HepG2 (cell line): ENCODE measurements around the gene RIPK1. TPM values are rescaled to one million over a fixed set of nuclear protein-coding genes. Genes with fewer than 3 reads are reported as not detected.
A peak's percentile ranks its signal among the peaks of the same experiment; 100 is the strongest.

Experiments
- ARID4A ChIP-seq: sonication (generic); formaldehyde crosslinking; IDR thresholded peaks from 2 replicates; pipeline ENCODE4 v1.5.0; 2020; ENCODE audit warnings: mild to moderate bottlenecking, missing genetic modification reagents, borderline replicate concordance
- ATF2 ChIP-seq: sonication (generic); formaldehyde crosslinking; IDR thresholded peaks from 2 replicates; pipeline ENCODE4 v1.4.0; 2020; ENCODE audit warnings: missing genetic modification reagents
- BCL6 ChIP-seq: IDR thresholded peaks from 2 replicates; pipeline ENCODE4 v1.6.1; 2016; ENCODE audit warnings: missing genetic modification reagents, missing compliant biosample characterization
- GLMP ChIP-seq: sonication (generic); formaldehyde crosslinking; IDR thresholded peaks from 2 replicates; pipeline ENCODE4 v1.9.0; 2021; ENCODE audit warnings: missing genetic modification reagents, mild to moderate bottlenecking, borderline replicate concordance
- HNRNPLL ChIP-seq: fragments of 200-400 bp; formaldehyde crosslinking; IDR thresholded peaks from 2 replicates; pipeline ENCODE4 v1.6.1; 2017; ENCODE audit warnings: mild to moderate bottlenecking, low read depth, low read length; ENCODE audit not compliant: poor library complexity, severe bottlenecking
- IRF1 ChIP-seq: sonication (generic); formaldehyde crosslinking; IDR thresholded peaks from 2 replicates; pipeline ENCODE4 v1.4.0; 2020; ENCODE audit warnings: low read depth, mild to moderate bottlenecking, missing genetic modification reagents
- JDP2 ChIP-seq: sonication (generic); formaldehyde crosslinking; IDR thresholded peaks from 2 replicates; pipeline ENCODE4 v1.8.1; 2022; ENCODE audit warnings: missing genetic modification reagents, borderline replicate concordance
- MAFK ChIP-seq, 2 experiments: IDR thresholded peaks in 1 of 2; conservative IDR thresholded peaks in 1 of 2; 2 replicates each; pipeline ENCODE4 v1.6.1; 2011; ENCODE audit warnings: improper control_type of control experiment in 2 of 2, low read length in 2 of 2
- MAZ ChIP-seq, 2 experiments: sonication (generic) in 1 of 2; formaldehyde crosslinking in 1 of 2; IDR thresholded peaks; 2 replicates each; pipeline versions ENCODE4 v1.5.0 to v1.6.1; 2012 to 2020; ENCODE audit warnings: low read depth in 2 of 2, mild to moderate bottlenecking in 2 of 2, borderline replicate concordance in 1 of 2, improper control_type of control experiment in 1 of 2, low read length in 1 of 2, missing genetic modification reagents in 1 of 2, moderate library complexity in 1 of 2
- MTA1 ChIP-seq: sonication (generic); formaldehyde crosslinking; IDR thresholded peaks from 2 replicates; pipeline ENCODE4 v1.4.0; 2020; ENCODE audit warnings: missing genetic modification reagents, mild to moderate bottlenecking, borderline replicate concordance
- SCMH1 ChIP-seq: sonication (generic); formaldehyde crosslinking; IDR thresholded peaks from 2 replicates; pipeline ENCODE4 v1.9.0; 2021; ENCODE audit warnings: missing genetic modification reagents, mild to moderate bottlenecking, borderline replicate concordance
- TERF1 ChIP-seq: sonication (generic); formaldehyde crosslinking; IDR thresholded peaks from 2 replicates; pipeline ENCODE4 v1.8.0; 2022; ENCODE audit warnings: mild to moderate bottlenecking, missing genetic modification reagents, moderate library complexity
- ZMAT3 ChIP-seq: sonication (generic); formaldehyde crosslinking; conservative IDR thresholded peaks from 2 replicates; pipeline ENCODE4 v1.7.0; 2021; ENCODE audit warnings: missing genetic modification reagents
- ZNF121 ChIP-seq: sonication (generic); formaldehyde crosslinking; IDR thresholded peaks from 2 replicates; pipeline ENCODE4 v1.5.0; 2020; ENCODE audit warnings: mild to moderate bottlenecking, missing genetic modification reagents
- ZNF792 ChIP-seq: IDR thresholded peaks from 2 replicates; pipeline ENCODE4 v1.6.1; 2016
- polyA plus RNA-seq, 8 experiments: library from polyadenylated mRNA; depleted of rRNA in 3 of 8; stranded (reverse) in 7 of 8; unstranded in 1 of 8; fragments of >200 nt; fragmentation: Illumina TruSeq in 4 of 8; extraction: Trizol in 4 of 8; gene quantifications; 2 replicates each; pipeline versions ENCODE4 v1.2.1 to v1.2.3, GENCODE V29; 2011 to 2016; ENCODE audit warnings: low read depth in 4 of 8, missing spikeins in 1 of 8, mixed read lengths in 1 of 8; ENCODE audit not compliant: insufficient read depth in 1 of 8
- total RNA-seq, 5 experiments: library from RNA; depleted of rRNA; stranded (reverse); fragments of >200 nt; fragmentation: Illumina TruSeq; extraction: Trizol; gene quantifications; 2 replicates each; pipeline ENCODE4 v1.2.3, GENCODE V29; 2016; ENCODE audit warnings: low read depth in 1 of 5

RIPK1 gene
- total and polyA plus RNA-seq, 2 of the 13 experiments (the other 11 are each of a cell fraction or from before 2014, with no cell fraction given) = 9.0 to 10.3 TPM

GRCh38 chr6:3063733-3064700 lies 4.3 kb upstream of the RIPK1 start (continued):
- peak; percentile 55; the same call in 1 of the 2 replicates for TF ChIP-seq ATF2
- TF ChIP-seq GLMP = no peak
- TF ChIP-seq MAFK (conservative IDR thresholded peaks at IDR 0.05 in 1 of 2, IDR thresholded peaks at IDR 0.05 in 1 of 2; ENCODE audit: low read length in 2 of 2) = no peak
- peak; percentile 88; the same call in 1 of the 2 replicates for TF ChIP-seq ARID4A (CRISPR knock-in tag)
- TF ChIP-seq MTA1 (CRISPR knock-in tag) = no peak
- no peak for TF ChIP-seq MAZ (IDR thresholded peaks at IDR 0.05; ENCODE audit: borderline replicate concordance, low read depth, low read length)
- no peak; the same call in 1 of the 2 replicates for TF ChIP-seq MAZ (CRISPR knock-in tag; IDR thresholded peaks at IDR 0.05; ENCODE audit: low read depth)
- TF ChIP-seq JDP2 = no peak
- TF ChIP-seq ZNF121 (CRISPR knock-in tag) = peak; percentile 44; the same call in 1 of the 2 replicates
- no peak; the same call in 1 of the 2 replicates for TF ChIP-seq TERF1 (CRISPR knock-in tag)
- TF ChIP-seq BCL6 (CRISPR knock-in tag) = peak; percentile 67; the same call in 1 of the 2 replicates
- no peak for TF ChIP-seq SCMH1 (CRISPR knock-in tag)
- TF ChIP-seq HNRNPLL = peak; percentile 78
- peak; percentile 49 for TF ChIP-seq ZNF792 (CRISPR knock-in tag)
- 0 out of 2 replicates have a peak, but pooled peaks have one; percentile 78 for TF ChIP-seq IRF1 (CRISPR knock-in tag)
- peak; percentile 81; the same call in 1 of the 2 replicates for TF ChIP-seq ZMAT3 (CRISPR knock-in tag)
